Measurements from ENCODE around the gene RBKS. TPM values are rescaled to one million over a fixed set of nuclear protein-coding genes. Genes with fewer than 3 reads are reported as not detected.

The RBKS gene
- total RNA-seq, 1 donor from 2014 or later = 0.79 TPM

- TF ChIP-seq, protein P1, sequence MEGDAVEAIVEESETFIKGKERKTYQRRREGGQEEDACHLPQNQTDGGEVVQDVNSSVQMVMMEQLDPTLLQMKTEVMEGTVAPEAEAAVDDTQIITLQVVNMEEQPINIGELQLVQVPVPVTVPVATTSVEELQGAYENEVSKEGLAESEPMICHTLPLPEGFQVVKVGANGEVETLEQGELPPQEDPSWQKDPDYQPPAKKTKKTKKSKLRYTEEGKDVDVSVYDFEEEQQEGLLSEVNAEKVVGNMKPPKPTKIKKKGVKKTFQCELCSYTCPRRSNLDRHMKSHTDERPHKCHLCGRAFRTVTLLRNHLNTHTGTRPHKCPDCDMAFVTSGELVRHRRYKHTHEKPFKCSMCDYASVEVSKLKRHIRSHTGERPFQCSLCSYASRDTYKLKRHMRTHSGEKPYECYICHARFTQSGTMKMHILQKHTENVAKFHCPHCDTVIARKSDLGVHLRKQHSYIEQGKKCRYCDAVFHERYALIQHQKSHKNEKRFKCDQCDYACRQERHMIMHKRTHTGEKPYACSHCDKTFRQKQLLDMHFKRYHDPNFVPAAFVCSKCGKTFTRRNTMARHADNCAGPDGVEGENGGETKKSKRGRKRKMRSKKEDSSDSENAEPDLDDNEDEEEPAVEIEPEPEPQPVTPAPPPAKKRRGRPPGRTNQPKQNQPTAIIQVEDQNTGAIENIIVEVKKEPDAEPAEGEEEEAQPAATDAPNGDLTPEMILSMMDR (IDR thresholded peaks at IDR 0.05; ENCODE audit: insufficient read depth, low read length, severe bottlenecking) = no peak
- DNase-seq (ENCODE audit: low read depth) (peak; percentile 93), FAIRE-seq (peak; percentile 28)
- Histone ChIP-seq H3K36me3 (ENCODE audit: control insufficient read depth, insufficient read depth, low read length) (no peaks in the 10 kb centered on the region), H3K4me3 (ENCODE audit: low read depth, low read length) (no peak overlapping the region), H3K27me3 (ENCODE audit: control insufficient read depth, insufficient read depth, low read length) (no peaks in the 10 kb centered on the region)
Observed at GRCh38 chr2:27809761-27810241, 80.4 kb downstream of the RBKS start.

- H3K36me3 ChIP-seq (ENCODE audit: control insufficient read depth, insufficient read depth, low read length) = no peaks in the 10 kb centered on the region
- no peak for FAIRE-seq
- no peak for DNase-seq (ENCODE audit: low read depth)
- TF ChIP-seq, protein P1 (IDR thresholded peaks at IDR 0.05; ENCODE audit: insufficient read depth, low read length, severe bottlenecking) = no peak
- H3K4me3 ChIP-seq (ENCODE audit: low read depth, low read length) = no peak overlapping the region
- no peaks in the 10 kb centered on the region for H3K27me3 ChIP-seq (ENCODE audit: control insufficient read depth, insufficient read depth, low read length)
Observed at GRCh38 chr2:27808984-27809383, 81.2 kb downstream of the RBKS start.

GRCh38 chr2:27808418-27808817 lies 81.8 kb downstream of the RBKS start:
- DNase-seq (ENCODE audit: low read depth) (no peak), FAIRE-seq (no peak)
- TF ChIP-seq, protein P1 (IDR thresholded peaks at IDR 0.05; ENCODE audit: insufficient read depth, low read length, severe bottlenecking) = no peak
- Histone ChIP-seq H3K27me3 (ENCODE audit: control insufficient read depth, insufficient read depth, low read length) (no peaks in the 10 kb centered on the region), H3K36me3 (ENCODE audit: control insufficient read depth, insufficient read depth, low read length) (no peaks in the 10 kb centered on the region), H3K4me3 (ENCODE audit: low read depth, low read length) (no peak overlapping the region)

GRCh38 chr2:27807476-27807875 lies 82.7 kb downstream of the RBKS start:
- DNase-seq (ENCODE audit: low read depth) = peak; percentile 41
- Histone ChIP-seq H3K36me3 (ENCODE audit: control insufficient read depth, insufficient read depth, low read length) (no peaks in the 10 kb centered on the region), H3K4me3 (ENCODE audit: low read depth, low read length) (no peak overlapping the region), H3K27me3 (ENCODE audit: control insufficient read depth, insufficient read depth, low read length) (no peaks in the 10 kb centered on the region)
- FAIRE-seq = no peak
- TF ChIP-seq, protein P1 (IDR thresholded peaks at IDR 0.05; ENCODE audit: insufficient read depth, low read length, severe bottlenecking) = peak; percentile 64

GRCh38 chr2:27806311-27807059 lies 83.7 kb downstream of the RBKS start:
- Histone ChIP-seq H3K4me3 (ENCODE audit: low read depth, low read length) (no peak overlapping the region), H3K27me3 (ENCODE audit: control insufficient read depth, insufficient read depth, low read length) (no peaks in the 10 kb centered on the region), H3K36me3 (ENCODE audit: control insufficient read depth, insufficient read depth, low read length) (no peaks in the 10 kb centered on the region)
- no peak for DNase-seq (ENCODE audit: low read depth)
- no peak for FAIRE-seq
- TF ChIP-seq, protein P1 (IDR thresholded peaks at IDR 0.05; ENCODE audit: insufficient read depth, low read length, severe bottlenecking) = no peak

All from bronchial epithelial cell (primary cell).